Measurements from ENCODE around the gene RNF113B. TPM values are rescaled to one million over a fixed set of nuclear protein-coding genes. Genes with fewer than 3 reads are reported as not detected.

The RNF113B gene
- polyA plus RNA-seq, 1 donor (not counting 4 experiments of a cell fraction or from before 2014, with no cell fraction given): not detected

DNA sequence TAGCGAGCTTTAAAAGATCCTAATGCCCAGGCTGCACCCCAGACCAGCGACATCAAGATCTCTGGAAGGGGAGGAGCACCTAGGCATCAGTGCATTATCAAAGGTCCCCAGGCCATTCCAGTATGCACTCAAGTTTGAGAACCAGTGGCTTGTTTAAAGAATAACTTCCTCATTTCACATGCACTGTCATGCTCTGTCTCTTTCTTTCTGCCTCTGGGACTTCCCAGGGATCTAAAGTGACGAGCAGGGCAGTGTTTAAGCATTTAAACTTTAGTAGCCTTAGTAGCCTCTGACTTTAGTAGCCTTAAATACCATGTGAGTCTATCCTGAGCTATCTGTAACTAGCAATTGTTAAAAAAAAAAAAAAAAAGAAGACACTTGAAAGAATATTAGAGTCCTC, 43.1 kb downstream of the RNF113B start:
- Histone ChIP-seq H3K9me3 (ENCODE audit: control insufficient read depth, low read depth, low read length) (no peaks in the 10 kb centered on the region), H3K9me1 (ENCODE audit: control insufficient read depth, extremely low read depth, insufficient read depth, low read length) (no peaks in the 10 kb centered on the region), H4K20me1 (ENCODE audit: control insufficient read depth, extremely low read depth, insufficient read depth, low read length) (no peaks in the 10 kb centered on the region), H3K4me3 (ENCODE audit: control insufficient read depth in 2 of 3, extremely low read depth in 1 of 3, insufficient read depth in 2 of 3, low read depth in 1 of 3, low read length in 3 of 3) (no peak overlapping the region), H2AFZ (ENCODE audit: control insufficient read depth, low read length) (no peak overlapping the region), H3K27ac (ENCODE audit: control insufficient read depth, insufficient read depth, low read length) (no peak overlapping the region), H3K4me1 (ENCODE audit: control insufficient read depth, extremely low read depth, insufficient read depth, low read length) (no peaks in the 10 kb centered on the region), H3K79me2 (ENCODE audit: control insufficient read depth, insufficient read depth, low read length) (no peaks in the 10 kb centered on the region), H3K36me3 (ENCODE audit: control insufficient read depth in 2 of 2, extremely low read depth in 1 of 2, insufficient read depth in 2 of 2, low read length in 2 of 2) (no peaks in the 10 kb centered on the region), H3K27me3 (ENCODE audit: control insufficient read depth, extremely low read depth, insufficient read depth, low read length) (no peaks in the 10 kb centered on the region), H3K9ac (ENCODE audit: control insufficient read depth, extremely low read depth, insufficient read depth, low read length) (no peak overlapping the region), H3K4me2 (ENCODE audit: control insufficient read depth, extremely low read depth, insufficient read depth, low read depth, low read length) (no peak overlapping the region)
- dilution Hi-C loops (cut with MboI; ENCODE audit: extremely low pct_ligation_motif_present, low sequenced_read_pairs): no loop called here
- no peak for FAIRE-seq
- DNase-seq (ENCODE audit: low read depth, low spot score): no peak
- TF ChIP-seq, protein P1, sequence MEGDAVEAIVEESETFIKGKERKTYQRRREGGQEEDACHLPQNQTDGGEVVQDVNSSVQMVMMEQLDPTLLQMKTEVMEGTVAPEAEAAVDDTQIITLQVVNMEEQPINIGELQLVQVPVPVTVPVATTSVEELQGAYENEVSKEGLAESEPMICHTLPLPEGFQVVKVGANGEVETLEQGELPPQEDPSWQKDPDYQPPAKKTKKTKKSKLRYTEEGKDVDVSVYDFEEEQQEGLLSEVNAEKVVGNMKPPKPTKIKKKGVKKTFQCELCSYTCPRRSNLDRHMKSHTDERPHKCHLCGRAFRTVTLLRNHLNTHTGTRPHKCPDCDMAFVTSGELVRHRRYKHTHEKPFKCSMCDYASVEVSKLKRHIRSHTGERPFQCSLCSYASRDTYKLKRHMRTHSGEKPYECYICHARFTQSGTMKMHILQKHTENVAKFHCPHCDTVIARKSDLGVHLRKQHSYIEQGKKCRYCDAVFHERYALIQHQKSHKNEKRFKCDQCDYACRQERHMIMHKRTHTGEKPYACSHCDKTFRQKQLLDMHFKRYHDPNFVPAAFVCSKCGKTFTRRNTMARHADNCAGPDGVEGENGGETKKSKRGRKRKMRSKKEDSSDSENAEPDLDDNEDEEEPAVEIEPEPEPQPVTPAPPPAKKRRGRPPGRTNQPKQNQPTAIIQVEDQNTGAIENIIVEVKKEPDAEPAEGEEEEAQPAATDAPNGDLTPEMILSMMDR (optimal IDR thresholded peaks at IDR 0.05 in 1 of 3, IDR thresholded peaks at IDR 0.05 in 1 of 3, conservative IDR thresholded peaks at IDR 0.05 in 1 of 3; ENCODE audit: extremely low read depth in 1 of 3, insufficient read depth in 2 of 3, low read length in 3 of 3): no peak
- TF ChIP-seq EZH2 (IDR thresholded peaks at IDR 0.05; ENCODE audit: low read length): no peak

DNA sequence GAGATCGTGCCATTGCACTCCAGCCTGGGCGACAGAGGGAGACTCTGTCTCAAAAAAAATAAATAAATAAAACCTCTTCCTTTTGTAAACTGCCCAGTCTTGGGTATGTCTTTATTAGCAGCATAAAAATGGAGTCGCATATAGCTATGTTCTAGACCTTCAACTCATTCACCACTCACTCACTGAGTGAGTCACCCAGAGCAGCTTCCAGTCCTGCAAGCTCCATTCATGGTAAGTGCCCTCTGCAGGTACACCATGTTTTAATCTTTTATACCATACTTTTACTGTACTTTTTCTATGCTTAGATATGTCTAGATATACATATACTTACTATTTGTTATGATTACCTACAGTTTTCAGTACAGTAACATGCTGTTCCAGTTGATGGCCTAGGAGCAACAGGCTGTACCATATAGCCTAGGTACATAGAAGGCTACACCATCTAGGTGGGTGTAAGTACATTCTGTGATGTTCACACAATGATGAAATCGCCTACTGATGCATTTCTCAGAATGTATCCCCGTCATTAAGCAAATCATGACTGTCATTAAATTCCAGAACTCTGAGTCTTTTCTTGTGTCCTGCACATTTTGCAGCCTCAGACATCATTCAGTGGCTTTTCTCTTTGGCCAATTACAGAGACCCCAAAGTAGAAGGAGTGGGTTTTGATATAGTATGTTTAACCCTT, 47.9 kb downstream of the RNF113B start:
- H3K9ac ChIP-seq (ENCODE audit: control insufficient read depth, extremely low read depth, insufficient read depth, low read length): no peak overlapping the region
- dilution Hi-C loops (cut with MboI; ENCODE audit: extremely low pct_ligation_motif_present, low sequenced_read_pairs): no loop called here
- H3K79me2 ChIP-seq (ENCODE audit: control insufficient read depth, insufficient read depth, low read length): no peaks in the 10 kb centered on the region
- H3K9me1 ChIP-seq (ENCODE audit: control insufficient read depth, extremely low read depth, insufficient read depth, low read length): no peaks in the 10 kb centered on the region
- no peaks in the 10 kb centered on the region for H4K20me1 ChIP-seq (ENCODE audit: control insufficient read depth, extremely low read depth, insufficient read depth, low read length)
- FAIRE-seq (no peak), DNase-seq (ENCODE audit: low read depth, low spot score) (no peak)
- no peak overlapping the region for H2AFZ ChIP-seq (ENCODE audit: control insufficient read depth, low read length)
- H3K4me2 ChIP-seq (ENCODE audit: control insufficient read depth, extremely low read depth, insufficient read depth, low read depth, low read length): no peak overlapping the region
- no peak overlapping the region for H3K4me3 ChIP-seq (ENCODE audit: control insufficient read depth in 2 of 3, extremely low read depth in 1 of 3, insufficient read depth in 2 of 3, low read depth in 1 of 3, low read length in 3 of 3)
- TF ChIP-seq, protein P1 (optimal IDR thresholded peaks at IDR 0.05 in 1 of 3, IDR thresholded peaks at IDR 0.05 in 1 of 3, conservative IDR thresholded peaks at IDR 0.05 in 1 of 3; ENCODE audit: extremely low read depth in 1 of 3, insufficient read depth in 2 of 3, low read length in 3 of 3): no peak
- no peak for TF ChIP-seq EZH2 (IDR thresholded peaks at IDR 0.05; ENCODE audit: low read length)
- no peaks in the 10 kb centered on the region for H3K4me1 ChIP-seq (ENCODE audit: control insufficient read depth, extremely low read depth, insufficient read depth, low read length)
- H3K27ac ChIP-seq (ENCODE audit: control insufficient read depth, insufficient read depth, low read length): no peak overlapping the region
- no peaks in the 10 kb centered on the region for H3K36me3 ChIP-seq (ENCODE audit: control insufficient read depth in 2 of 2, extremely low read depth in 1 of 2, insufficient read depth in 2 of 2, low read length in 2 of 2)
- H3K9me3 ChIP-seq (ENCODE audit: control insufficient read depth, low read depth, low read length): no peaks in the 10 kb centered on the region
- no peaks in the 10 kb centered on the region for H3K27me3 ChIP-seq (ENCODE audit: control insufficient read depth, extremely low read depth, insufficient read depth, low read length)

Small RNAs within 50 kb of the gene (small RNA-seq; reads per million reads assigned to genes)
- gene MIR3170 (ENCODE audit: insufficient read length in 3 of 3, low read depth in 3 of 3, low replicate concordance in 1 of 3): 0 to 0.50 (median 0.33) reads per million in 3 experiments

Other genes starting within 250 kb of the RNF113B start
- 88.1 to 130 TPM (median 115 TPM) in 3 replicates for gene IPO5, start 223.6 kb downstream of the RNF113B start, polyA plus RNA-seq
- 5.7 to 23.1 TPM (median 10.3 TPM) in 3 replicates for gene FARP1, start 34.2 kb downstream of the RNF113B start, polyA plus RNA-seq

Measured in keratinocyte (primary cell).